Choroid plexus epithelial cell (primary cell): Measurements from ENCODE around the gene TULP1.

ENCODE experiments used
- DNase-seq: peaks from one replicate; pipeline ENCODE4 v3.0.0-alpha.2; 2010; ENCODE audit warnings: low read depth
- H3K4me3 ChIP-seq: 2 replicates; pipeline ENCODE4 v1.5.1; 2011; ENCODE audit warnings: low read depth, mild to moderate bottlenecking, control low read depth, low read length, moderate library complexity
- TF ChIP-seq, protein P1 (sequence below): conservative IDR thresholded peaks from 2 replicates; pipeline ENCODE4 v1.5.1; 2011; ENCODE audit warnings: low read depth, mild to moderate bottlenecking, control low read depth, inconsistent platforms, low read length, moderate library complexity

The TULP1 gene

GRCh38 chr6:35471836-35472345 is 40.8 kb downstream of the TULP1 start:
- no peak overlapping the region for H3K4me3 ChIP-seq
- TF ChIP-seq, protein P1, sequence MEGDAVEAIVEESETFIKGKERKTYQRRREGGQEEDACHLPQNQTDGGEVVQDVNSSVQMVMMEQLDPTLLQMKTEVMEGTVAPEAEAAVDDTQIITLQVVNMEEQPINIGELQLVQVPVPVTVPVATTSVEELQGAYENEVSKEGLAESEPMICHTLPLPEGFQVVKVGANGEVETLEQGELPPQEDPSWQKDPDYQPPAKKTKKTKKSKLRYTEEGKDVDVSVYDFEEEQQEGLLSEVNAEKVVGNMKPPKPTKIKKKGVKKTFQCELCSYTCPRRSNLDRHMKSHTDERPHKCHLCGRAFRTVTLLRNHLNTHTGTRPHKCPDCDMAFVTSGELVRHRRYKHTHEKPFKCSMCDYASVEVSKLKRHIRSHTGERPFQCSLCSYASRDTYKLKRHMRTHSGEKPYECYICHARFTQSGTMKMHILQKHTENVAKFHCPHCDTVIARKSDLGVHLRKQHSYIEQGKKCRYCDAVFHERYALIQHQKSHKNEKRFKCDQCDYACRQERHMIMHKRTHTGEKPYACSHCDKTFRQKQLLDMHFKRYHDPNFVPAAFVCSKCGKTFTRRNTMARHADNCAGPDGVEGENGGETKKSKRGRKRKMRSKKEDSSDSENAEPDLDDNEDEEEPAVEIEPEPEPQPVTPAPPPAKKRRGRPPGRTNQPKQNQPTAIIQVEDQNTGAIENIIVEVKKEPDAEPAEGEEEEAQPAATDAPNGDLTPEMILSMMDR, result no peak
- DNase-seq, result no peak

GRCh38 chr6:35470663-35471120 is 42.0 kb downstream of the TULP1 start:
- H3K4me3 ChIP-seq, result peak overlapping the region; percentile 3
- TF ChIP-seq, protein P1, result no peak
- no peak for DNase-seq

GRCh38 chr6:35469751-35470662 is 42.7 kb downstream of the TULP1 start:
- DNase-seq, result no peak
- TF ChIP-seq, protein P1, result no peak
- H3K4me3 ChIP-seq, result peak overlapping the region; percentile 99

DNA sequence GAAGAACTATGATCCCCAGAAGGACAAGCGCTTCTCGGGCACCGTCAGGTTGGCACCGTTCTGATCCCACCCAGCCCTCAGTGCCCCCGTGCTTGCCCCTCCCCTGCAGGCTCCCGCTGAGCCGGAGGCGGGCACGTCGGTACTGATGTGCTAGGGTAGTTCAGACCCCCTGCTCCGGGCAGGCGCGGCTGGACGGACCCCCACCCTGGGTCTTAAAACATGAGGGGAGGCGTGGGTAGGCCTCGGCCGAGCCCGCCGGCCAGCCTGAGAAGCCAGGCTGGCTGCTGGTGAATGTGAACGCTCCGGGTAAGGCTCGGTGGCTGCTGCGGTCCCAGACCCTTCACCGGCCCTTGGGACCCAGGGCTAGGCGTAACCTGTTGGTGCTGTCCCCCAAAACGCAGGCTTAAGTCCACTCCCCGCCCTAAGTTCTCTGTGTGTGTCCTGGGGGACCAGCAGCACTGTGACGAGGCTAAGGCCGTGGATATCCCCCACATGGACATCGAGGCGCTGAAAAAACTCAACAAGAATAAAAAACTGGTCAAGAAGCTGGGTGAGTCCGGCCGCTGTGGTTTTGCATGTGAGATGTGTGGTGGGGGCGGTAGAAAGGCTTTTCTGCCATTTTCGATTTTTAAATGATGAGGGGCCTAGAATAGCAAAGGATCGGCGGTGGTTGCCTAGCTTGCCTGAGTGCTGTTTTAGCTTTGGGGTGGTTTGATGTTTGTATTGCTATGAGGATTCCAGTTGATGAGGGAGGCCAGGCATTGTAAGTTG is 43.5 kb downstream of the TULP1 start:
- peak overlapping the region; percentile 99 for H3K4me3 ChIP-seq
- TF ChIP-seq, protein P1, result no peak
- no peak for DNase-seq

- H3K4me3 ChIP-seq, result peak within 1 kb of the TSS; percentile 99
- peak; percentile 98 for DNase-seq
- TF ChIP-seq, protein P1, result peak; percentile 89
Measured at GRCh38 chr6:35468181-35468979, 44.3 kb downstream of the TULP1 start, which contains the start of gene RPL10A. RPL10A (plus strand) TSS chr6:35468401; CDS start chr6:35468435, 34 bp downstream.

- DNase-seq, result no peak
- no peak overlapping the region for H3K4me3 ChIP-seq
- TF ChIP-seq, protein P1, result no peak
Measured at GRCh38 chr6:35465646-35466045, 47.0 kb downstream of the TULP1 start.
